ENCODE measurements around the gene CYP1A1. TPM values are rescaled to one million over a fixed set of nuclear protein-coding genes. Genes with fewer than 3 reads are reported as not detected.

Gene CYP1A1
- total RNA-seq (2022), result 3.0 and 3.4 TPM in 2 replicates
- Bru-seq, nascent RNA, result percentile 35 among the genes with signal in this experiment
- BruChase-seq, experiment 1, labeled RNA remaining after a 6-hour chase, result percentile 48 among the genes with signal in this experiment
- BruChase-seq, experiment 2, labeled RNA remaining after a 2-hour chase, result percentile 41 among the genes with signal in this experiment
- long read RNA-seq, partial matches to known transcripts, result 1 of 1 reads
- long read RNA-seq, other reads (novel, unspliced or antisense), result 0 of 1 reads

GRCh38 chr15:74725225-74725774 is at the start of gene CYP1A1:
CYP1A1 (minus strand) TSS chr15:74725528; CDS start chr15:74723097, 2,431 bp downstream.
- Mint-ChIP-seq H3K9me3 (ENCODE audit: low read depth, unreplicated experiment) (no peaks in the 10 kb centered on the region), H3K27me3 (ENCODE audit: unreplicated experiment) (no peaks in the 10 kb centered on the region), H3K27ac (ENCODE audit: unreplicated experiment) (no peak within 1 kb of the TSS), H3K4me3 (ENCODE audit: low read depth, unreplicated experiment) (peak within 1 kb of the TSS; percentile 67), H3K4me1 (ENCODE audit: low read depth, unreplicated experiment) (peaks cover 28% of the 10 kb centered on the region), H3K36me3 (ENCODE audit: insufficient read depth, unreplicated experiment) (peaks cover 12% of the 10 kb centered on the region)
- CTCF ChIA-PET, result interaction anchor here (0.5 to 1.8 kb wide), 9 partner anchors 18 to 731 kb away, joined by 3 to 8 read pairs (median 3); partner anchors contain the start of gene PML
- peak; percentile 68 for DNase-seq
- intact Hi-C loops (cut with micrococcal nuclease; ENCODE audit: unreplicated experiment), result no loop called here
- no TSS peak for BruUV-seq (replicated peaks)
- TF ChIP-seq CTCF (IDR thresholded peaks at IDR 0.05; ENCODE audit: unreplicated experiment), result no peak

- Mint-ChIP-seq H3K4me1 (ENCODE audit: low read depth, unreplicated experiment) (peaks cover 4% of the 10 kb centered on the region), H3K27ac (ENCODE audit: unreplicated experiment) (no peak overlapping the region), H3K9me3 (ENCODE audit: low read depth, unreplicated experiment) (no peaks in the 10 kb centered on the region), H3K36me3 (ENCODE audit: insufficient read depth, unreplicated experiment) (peaks cover 12% of the 10 kb centered on the region), H3K4me3 (ENCODE audit: low read depth, unreplicated experiment) (no peak overlapping the region), H3K27me3 (ENCODE audit: unreplicated experiment) (peaks cover 26% of the 10 kb centered on the region)
- TF ChIP-seq CTCF (IDR thresholded peaks at IDR 0.05; ENCODE audit: unreplicated experiment), result no peak
- CTCF ChIA-PET, result no interaction called here
- no peak for DNase-seq
- intact Hi-C loops (cut with micrococcal nuclease; ENCODE audit: unreplicated experiment), result no loop called here
- no TSS peak for BruUV-seq (replicated peaks)
Observed at GRCh38 chr15:74773731-74774252, 48.5 kb upstream of the CYP1A1 start.

- Mint-ChIP-seq H3K4me3 (ENCODE audit: low read depth, unreplicated experiment) (no peak overlapping the region), H3K36me3 (ENCODE audit: insufficient read depth, unreplicated experiment) (peaks cover 15% of the 10 kb centered on the region), H3K27ac (ENCODE audit: unreplicated experiment) (no peak overlapping the region), H3K4me1 (ENCODE audit: low read depth, unreplicated experiment) (peaks cover 9% of the 10 kb centered on the region), H3K9me3 (ENCODE audit: low read depth, unreplicated experiment) (no peaks in the 10 kb centered on the region), H3K27me3 (ENCODE audit: unreplicated experiment) (peaks cover 26% of the 10 kb centered on the region)
- no peak for DNase-seq
- CTCF ChIA-PET, result interaction anchor here (3.0 kb wide), 1 partner anchor 215 kb away, joined by 12 read pairs; no protein-coding TSS in a partner anchor
- intact Hi-C loops (cut with micrococcal nuclease; ENCODE audit: unreplicated experiment), result no loop called here
- no TSS peak for BruUV-seq (replicated peaks)
- TF ChIP-seq CTCF (IDR thresholded peaks at IDR 0.05; ENCODE audit: unreplicated experiment), result no peak
Observed at GRCh38 chr15:74773329-74773728, 48.0 kb upstream of the CYP1A1 start.

GRCh38 chr15:74770211-74770903 is 45.0 kb upstream of the CYP1A1 start:
- Mint-ChIP-seq H3K36me3 (ENCODE audit: insufficient read depth, unreplicated experiment) (peaks cover 15% of the 10 kb centered on the region), H3K27me3 (ENCODE audit: unreplicated experiment) (peaks cover 26% of the 10 kb centered on the region), H3K4me3 (ENCODE audit: low read depth, unreplicated experiment) (no peak overlapping the region), H3K27ac (ENCODE audit: unreplicated experiment) (no peak overlapping the region), H3K9me3 (ENCODE audit: low read depth, unreplicated experiment) (no peaks in the 10 kb centered on the region), H3K4me1 (ENCODE audit: low read depth, unreplicated experiment) (peaks cover 9% of the 10 kb centered on the region)
- intact Hi-C loops (cut with micrococcal nuclease; ENCODE audit: unreplicated experiment), result loop anchor here (2.0 kb wide), 1 partner anchor 130 kb away; no protein-coding TSS in a partner anchor
- no peak for TF ChIP-seq CTCF (IDR thresholded peaks at IDR 0.05; ENCODE audit: unreplicated experiment)
- BruUV-seq (replicated peaks), result no TSS peak
- CTCF ChIA-PET, result interaction anchor here (0.7 to 4.1 kb wide), 30 partner anchors 9 to 538 kb away, joined by 3 to 107 read pairs (median 4); partner anchors contain the start of genes CLK3, COX5A, CSK and FAM219B
- no peak for DNase-seq
